ENCODE measurements around the gene C9orf50. TPM values are rescaled to one million over a fixed set of nuclear protein-coding genes. Genes with fewer than 3 reads are reported as not detected.
A peak's percentile ranks its signal among the peaks of the same experiment; 100 is the strongest.

Gene C9orf50
- total RNA-seq, 1 donor from 2014 or later, result 0.87 TPM

GRCh38 chr9:129623331-129623730 is 2.4 kb upstream of the C9orf50 start:
- no peak for DNase-seq (ENCODE audit: low spot score in 2 of 2, unreplicated experiment in 2 of 2)
- Mint-ChIP-seq H3K36me3 (no peaks in the 10 kb centered on the region), H3K4me3 (no peak overlapping the region), H3K27ac (peak overlapping the region; percentile 33), H3K27me3 (ENCODE audit: low read depth) (no peaks in the 10 kb centered on the region), H3K4me1 (peaks cover 29% of the 10 kb centered on the region), H3K9me3 (no peaks in the 10 kb centered on the region)
- no peak for TF ChIP-seq CTCF (IDR thresholded peaks at IDR 0.05; ENCODE audit: unreplicated experiment)

GRCh38 chr9:129619787-129620668 is 873 bp downstream of the C9orf50 start:
- Mint-ChIP-seq H3K27ac (peak overlapping the region; percentile 5), H3K9me3 (no peaks in the 10 kb centered on the region), H3K4me3 (peak overlapping the region; percentile 60), H3K27me3 (ENCODE audit: low read depth) (no peaks in the 10 kb centered on the region), H3K36me3 (no peaks in the 10 kb centered on the region), H3K4me1 (peaks cover 12% of the 10 kb centered on the region)
- peak; percentile 52 to 76 for DNase-seq (ENCODE audit: low spot score in 2 of 2, unreplicated experiment in 2 of 2)
- TF ChIP-seq CTCF (IDR thresholded peaks at IDR 0.05; ENCODE audit: unreplicated experiment), result no peak

GRCh38 chr9:129617167-129617566 is 3.7 kb downstream of the C9orf50 start:
- no peak for TF ChIP-seq CTCF (IDR thresholded peaks at IDR 0.05; ENCODE audit: unreplicated experiment)
- Mint-ChIP-seq H3K9me3 (no peaks in the 10 kb centered on the region), H3K36me3 (no peaks in the 10 kb centered on the region), H3K27me3 (ENCODE audit: low read depth) (no peaks in the 10 kb centered on the region), H3K4me1 (peaks cover 9% of the 10 kb centered on the region), H3K4me3 (no peak overlapping the region), H3K27ac (no peak overlapping the region)
- DNase-seq (ENCODE audit: low spot score in 2 of 2, unreplicated experiment in 2 of 2), result no peak

GRCh38 chr9:129615407-129616285 is 5.3 kb downstream of the C9orf50 start:
- no peaks in the 10 kb centered on the region for H3K27me3 Mint-ChIP-seq (ENCODE audit: low read depth)
- H3K27ac Mint-ChIP-seq, result no peak overlapping the region
- H3K9me3 Mint-ChIP-seq, result no peaks in the 10 kb centered on the region
- H3K36me3 Mint-ChIP-seq, result no peaks in the 10 kb centered on the region
- no peak for TF ChIP-seq CTCF (IDR thresholded peaks at IDR 0.05; ENCODE audit: unreplicated experiment)
- H3K4me3 Mint-ChIP-seq, result no peak overlapping the region
- peaks cover 9% of the 10 kb centered on the region for H3K4me1 Mint-ChIP-seq
- no peak for DNase-seq (ENCODE audit: low spot score in 2 of 2, unreplicated experiment in 2 of 2)

GRCh38 chr9:129614932-129615331 is 6.0 kb downstream of the C9orf50 start:
- Mint-ChIP-seq H3K36me3 (no peaks in the 10 kb centered on the region), H3K9me3 (no peaks in the 10 kb centered on the region), H3K4me3 (no peak overlapping the region), H3K27me3 (ENCODE audit: low read depth) (no peaks in the 10 kb centered on the region), H3K4me1 (peaks cover 10% of the 10 kb centered on the region), H3K27ac (no peak overlapping the region)
- no peak for TF ChIP-seq CTCF (IDR thresholded peaks at IDR 0.05; ENCODE audit: unreplicated experiment)
- no peak for DNase-seq (ENCODE audit: low spot score in 2 of 2, unreplicated experiment in 2 of 2)
